ENCODE measurements around the gene FGFRL1. TPM values are rescaled to one million over a fixed set of nuclear protein-coding genes. Genes with fewer than 3 reads are reported as not detected.

The FGFRL1 gene
- total and polyA plus RNA-seq, 2 of the 13 experiments (the other 11 are each of a cell fraction or from before 2014, with no cell fraction given): 19.1 to 30.6 TPM

DNA sequence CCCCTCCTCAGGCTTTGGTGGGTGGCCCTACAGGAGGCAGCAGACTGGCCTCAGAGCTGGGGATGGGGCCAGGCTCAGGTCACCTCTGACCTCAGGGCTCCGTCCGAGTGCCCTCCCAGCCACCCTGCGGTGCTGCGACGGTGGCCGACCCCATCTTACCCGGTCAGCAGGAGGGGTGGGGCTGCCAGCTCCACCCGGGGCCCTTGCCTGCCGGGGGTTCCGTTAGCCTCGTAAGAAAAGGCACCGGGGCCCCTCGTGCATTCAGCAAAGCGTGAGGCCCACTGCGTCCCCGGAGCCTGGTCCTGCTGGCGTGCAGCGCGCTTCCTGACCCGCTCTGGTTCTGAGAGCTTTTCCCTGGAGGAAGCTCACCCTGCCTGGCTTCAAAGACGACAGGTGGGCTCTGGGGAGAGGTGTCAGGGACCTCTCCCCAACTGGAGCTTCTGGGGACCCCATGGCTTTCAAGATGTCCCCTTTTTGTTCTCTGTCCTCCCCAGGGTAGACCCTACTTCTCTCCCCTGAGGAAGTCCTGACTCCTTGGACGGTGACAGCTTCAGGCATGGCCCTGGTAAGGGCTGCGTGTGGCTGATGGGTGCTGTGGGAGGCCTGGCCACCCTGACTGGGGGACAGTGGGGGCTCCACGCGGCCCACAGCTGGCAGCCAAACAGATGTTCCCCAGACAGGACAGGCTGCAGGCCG lies 15.9 kb downstream of the FGFRL1 start (continued):
- TF ChIP-seq POLR2A (IDR thresholded peaks at IDR 0.05; ENCODE audit: insufficient read depth in 1 of 2, low read depth in 2 of 2, low read length in 2 of 2) (no peak), ZGPAT (CRISPR knock-in tag; IDR thresholded peaks at IDR 0.05) (no peak), NR1H2 (CRISPR knock-in tag; IDR thresholded peaks at IDR 0.05; ENCODE audit: borderline replicate concordance, low read depth) (no peak), ZNF614 (CRISPR knock-in tag; IDR thresholded peaks at IDR 0.05; ENCODE audit: borderline replicate concordance) (no peak), ZNF230 (CRISPR knock-in tag; IDR thresholded peaks at IDR 0.05) (0 out of 2 replicates have a peak, but pooled peaks have one; percentile 11), AHR (CRISPR knock-in tag; IDR thresholded peaks at IDR 0.05) (no peak), ZNF337 (CRISPR knock-in tag; IDR thresholded peaks at IDR 0.05; ENCODE audit: borderline replicate concordance, low read depth) (no peak), NR2F6 (IDR thresholded peaks at IDR 0.05) (peak; percentile 37; the same call in 1 of the 2 replicates), NR2F6 (CRISPR knock-in tag; IDR thresholded peaks at IDR 0.05) (no peak), ZNF274 (CRISPR knock-in tag; IDR thresholded peaks at IDR 0.05) (no peak), TRIM24 (CRISPR knock-in tag; IDR thresholded peaks at IDR 0.05) (no peak), MLXIP (CRISPR knock-in tag; IDR thresholded peaks at IDR 0.05; ENCODE audit: borderline replicate concordance) (no peak), DR1 (CRISPR knock-in tag; IDR thresholded peaks at IDR 0.05) (no peak), FOXA1 (IDR thresholded peaks at IDR 0.05) (no peak), FOXA1 (CRISPR knock-in tag; IDR thresholded peaks at IDR 0.05) (no peak), DNMT3B (CRISPR knock-in tag; conservative IDR thresholded peaks at IDR 0.05) (no peak), ZNF652 (CRISPR knock-in tag; IDR thresholded peaks at IDR 0.05; ENCODE audit: borderline replicate concordance, low read depth) (no peak), CREM (IDR thresholded peaks at IDR 0.05) (no peak), CREM (CRISPR knock-in tag; IDR thresholded peaks at IDR 0.05) (no peak), ZNF326 (CRISPR knock-in tag; IDR thresholded peaks at IDR 0.05; ENCODE audit: borderline replicate concordance) (peak; percentile 50; the same call in 1 of the 2 replicates), HMGA1 (CRISPR knock-in tag; conservative IDR thresholded peaks at IDR 0.05) (no peak), SATB2 (CRISPR knock-in tag; IDR thresholded peaks at IDR 0.05) (no peak), RBM22 (optimal IDR thresholded peaks at IDR 0.05; ENCODE audit: low read length) (peak; percentile 49)
- TF ChIP-seq, protein P1, sequence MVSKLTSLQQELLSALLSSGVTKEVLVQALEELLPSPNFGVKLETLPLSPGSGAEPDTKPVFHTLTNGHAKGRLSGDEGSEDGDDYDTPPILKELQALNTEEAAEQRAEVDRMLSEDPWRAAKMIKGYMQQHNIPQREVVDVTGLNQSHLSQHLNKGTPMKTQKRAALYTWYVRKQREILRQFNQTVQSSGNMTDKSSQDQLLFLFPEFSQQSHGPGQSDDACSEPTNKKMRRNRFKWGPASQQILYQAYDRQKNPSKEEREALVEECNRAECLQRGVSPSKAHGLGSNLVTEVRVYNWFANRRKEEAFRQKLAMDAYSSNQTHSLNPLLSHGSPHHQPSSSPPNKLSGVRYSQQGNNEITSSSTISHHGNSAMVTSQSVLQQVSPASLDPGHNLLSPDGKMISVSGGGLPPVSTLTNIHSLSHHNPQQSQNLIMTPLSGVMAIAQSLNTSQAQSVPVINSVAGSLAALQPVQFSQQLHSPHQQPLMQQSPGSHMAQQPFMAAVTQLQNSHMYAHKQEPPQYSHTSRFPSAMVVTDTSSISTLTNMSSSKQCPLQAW (CRISPR knock-in tag; IDR thresholded peaks at IDR 0.05): 0 out of 2 replicates have a peak, but pooled peaks have one; percentile 34
- TF ChIP-seq, protein P2, sequence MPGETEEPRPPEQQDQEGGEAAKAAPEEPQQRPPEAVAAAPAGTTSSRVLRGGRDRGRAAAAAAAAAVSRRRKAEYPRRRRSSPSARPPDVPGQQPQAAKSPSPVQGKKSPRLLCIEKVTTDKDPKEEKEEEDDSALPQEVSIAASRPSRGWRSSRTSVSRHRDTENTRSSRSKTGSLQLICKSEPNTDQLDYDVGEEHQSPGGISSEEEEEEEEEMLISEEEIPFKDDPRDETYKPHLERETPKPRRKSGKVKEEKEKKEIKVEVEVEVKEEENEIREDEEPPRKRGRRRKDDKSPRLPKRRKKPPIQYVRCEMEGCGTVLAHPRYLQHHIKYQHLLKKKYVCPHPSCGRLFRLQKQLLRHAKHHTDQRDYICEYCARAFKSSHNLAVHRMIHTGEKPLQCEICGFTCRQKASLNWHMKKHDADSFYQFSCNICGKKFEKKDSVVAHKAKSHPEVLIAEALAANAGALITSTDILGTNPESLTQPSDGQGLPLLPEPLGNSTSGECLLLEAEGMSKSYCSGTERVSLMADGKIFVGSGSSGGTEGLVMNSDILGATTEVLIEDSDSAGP (CRISPR knock-in tag; IDR thresholded peaks at IDR 0.05; ENCODE audit: borderline replicate concordance): peak; percentile 46; the same call in 1 of the 2 replicates

Data from HepG2 (cell line).